GM04504 (cell line): ENCODE results near the gene HMCN2.

Experiments
- DNase-seq: peaks from one replicate; pipeline ENCODE4 v3.0.0-alpha.2; 2012; ENCODE audit warnings: low read depth

The HMCN2 gene

GRCh38 chr9:130473009-130473408 is 207.4 kb downstream of the HMCN2 start:
- DNase-seq: no peak

GRCh38 chr9:130473566-130473965 is 208.0 kb downstream of the HMCN2 start:
- DNase-seq: no peak

DNA sequence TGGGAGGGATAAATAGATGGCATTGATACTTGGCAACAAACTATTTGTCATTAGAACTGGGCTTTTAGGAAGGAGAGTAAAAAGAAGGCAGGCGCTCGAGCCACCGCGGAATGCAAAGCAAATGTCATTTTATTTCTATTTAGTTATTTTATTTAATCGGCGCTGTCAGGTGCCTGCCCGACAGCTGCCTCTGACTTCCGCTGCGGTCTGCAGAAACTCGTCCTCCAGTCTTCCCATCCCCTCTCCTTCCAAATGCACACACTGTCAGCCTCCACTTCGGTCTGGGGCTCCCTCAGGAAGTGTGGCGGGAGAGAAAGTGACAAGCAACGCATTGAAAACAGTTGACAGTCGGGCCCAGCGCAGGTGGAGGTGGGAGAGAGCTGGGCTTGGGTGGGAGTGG is 208.5 kb downstream of the HMCN2 start:
- no peak for DNase-seq

DNA sequence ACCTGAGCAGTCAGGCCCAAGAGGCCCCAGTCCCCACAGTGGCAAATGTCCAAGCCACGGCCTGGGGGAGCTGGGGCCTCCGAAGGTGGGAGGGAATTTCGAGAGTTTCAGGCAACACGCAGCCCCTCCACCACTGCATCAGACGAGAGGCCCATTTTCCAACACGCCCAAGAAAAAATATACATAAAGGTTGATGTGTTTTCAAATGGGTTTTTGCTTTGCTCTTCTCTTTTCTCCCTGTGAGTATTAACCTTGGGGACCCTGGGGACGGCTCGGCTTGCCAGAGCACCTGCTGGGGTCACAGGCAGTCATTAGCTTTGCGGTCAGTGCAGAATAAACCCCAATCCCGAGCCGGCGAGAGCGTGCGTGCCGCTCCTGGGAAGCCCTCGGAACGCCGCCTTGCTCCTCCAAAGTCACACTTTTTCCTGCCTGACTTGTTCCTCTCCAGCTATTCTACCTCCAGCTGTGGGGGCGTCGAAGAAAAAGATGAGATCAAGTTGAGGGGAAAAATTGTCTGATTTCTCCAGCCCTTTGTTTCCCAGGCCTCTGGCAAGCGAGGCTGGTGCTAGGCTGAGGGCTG is 210.7 kb downstream of the HMCN2 start:
- DNase-seq: no peak

GRCh38 chr9:130477564-130477963 is 212.0 kb downstream of the HMCN2 start:
- no peak for DNase-seq

- DNase-seq: no peak
Observed at GRCh38 chr9:130478152-130478551, 212.6 kb downstream of the HMCN2 start.

DNA sequence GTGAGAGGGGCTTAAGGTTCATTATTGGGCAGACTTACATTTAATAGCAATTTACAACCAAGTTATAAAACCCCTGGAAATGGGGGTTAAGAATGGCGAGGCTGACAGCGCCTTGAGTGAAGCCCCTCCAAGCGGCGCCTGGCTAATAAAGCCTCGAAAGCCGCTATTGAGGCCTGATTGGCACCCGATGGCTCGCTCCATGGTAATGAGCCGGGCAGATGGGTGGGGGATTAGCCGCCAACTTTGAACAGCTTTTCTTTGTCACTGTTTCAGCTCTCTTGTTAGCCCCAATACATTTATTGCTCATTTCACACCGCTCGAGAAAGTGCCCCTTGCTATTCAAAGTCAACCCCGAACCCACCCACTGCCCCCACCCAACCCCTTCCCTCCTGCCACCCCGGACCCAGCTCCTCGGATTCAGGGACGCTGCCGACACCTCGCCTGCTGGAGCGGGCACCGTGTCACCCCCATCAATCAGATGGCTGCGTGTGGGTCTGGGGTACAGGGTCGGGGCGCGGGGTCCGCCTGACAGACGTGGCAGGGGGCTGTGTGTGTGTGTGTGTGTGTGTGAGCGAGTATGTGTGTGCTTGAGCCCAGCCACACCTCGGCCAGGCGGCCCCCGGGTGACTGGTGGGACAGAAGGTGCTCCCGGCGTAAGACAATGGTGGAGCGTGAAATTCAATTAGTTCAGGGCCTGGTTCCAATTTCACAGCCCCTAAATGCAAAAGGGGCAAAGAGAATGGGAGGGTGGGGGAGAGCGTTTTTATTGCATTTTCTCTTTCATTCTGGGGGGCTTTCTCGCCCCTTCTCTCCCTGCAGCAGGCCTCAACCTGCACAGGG is 213.4 kb downstream of the HMCN2 start:
- DNase-seq: no peak

GRCh38 chr9:130479587-130479986 is 214.0 kb downstream of the HMCN2 start:
- DNase-seq: no peak

GRCh38 chr9:130480673-130481072 is 215.1 kb downstream of the HMCN2 start:
- no peak for DNase-seq

- DNase-seq: no peak
Observed at GRCh38 chr9:130482463-130482862, 216.9 kb downstream of the HMCN2 start.

- no peak for DNase-seq
Observed at GRCh38 chr9:130483371-130483971, 217.9 kb downstream of the HMCN2 start.
